GM12801 (cell line): ENCODE results near the gene KLHDC3.

Source experiments
- CTCF ChIP-seq: IDR thresholded peaks from one replicate; pipeline ENCODE4 v1.5.1; 2011; ENCODE audit warnings: control low read depth; ENCODE audit not compliant: insufficient read length; ENCODE audit errors: extremely low read depth

Gene KLHDC3

GRCh38 chr6:43013843-43014433 lies at the start of gene KLHDC3, which contains the start of gene MEA1:
Gene KLHDC3, plus strand, starts transcription at chr6:43014249. Its CDS starts 2,944 bp downstream, at chr6:43017193.
Gene MEA1, minus strand, starts transcription at chr6:43013946. Its CDS starts 133 bp downstream, at chr6:43013813.
- TF ChIP-seq CTCF = no peak

DNA sequence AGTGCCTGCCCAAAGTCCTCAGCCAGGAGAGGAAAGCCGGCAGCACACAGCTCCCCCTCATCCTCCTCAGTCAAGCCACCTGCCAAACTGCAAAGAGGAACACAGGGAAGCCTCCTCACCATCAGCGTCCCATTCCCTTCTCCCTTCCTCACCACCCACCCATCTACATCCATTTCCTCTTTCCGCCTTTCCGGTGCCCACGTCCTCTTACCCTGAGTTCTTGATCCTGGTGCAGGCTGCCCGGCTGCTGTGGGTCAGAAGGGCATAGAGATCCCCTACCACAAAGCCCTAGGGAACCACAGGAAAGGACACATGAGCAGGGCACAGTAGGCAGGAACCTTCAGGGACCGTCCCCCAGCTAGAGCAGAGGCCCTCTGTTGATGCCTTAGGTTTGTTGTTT lies 47.5 kb upstream of the KLHDC3 start:
- no peak for TF ChIP-seq CTCF

DNA sequence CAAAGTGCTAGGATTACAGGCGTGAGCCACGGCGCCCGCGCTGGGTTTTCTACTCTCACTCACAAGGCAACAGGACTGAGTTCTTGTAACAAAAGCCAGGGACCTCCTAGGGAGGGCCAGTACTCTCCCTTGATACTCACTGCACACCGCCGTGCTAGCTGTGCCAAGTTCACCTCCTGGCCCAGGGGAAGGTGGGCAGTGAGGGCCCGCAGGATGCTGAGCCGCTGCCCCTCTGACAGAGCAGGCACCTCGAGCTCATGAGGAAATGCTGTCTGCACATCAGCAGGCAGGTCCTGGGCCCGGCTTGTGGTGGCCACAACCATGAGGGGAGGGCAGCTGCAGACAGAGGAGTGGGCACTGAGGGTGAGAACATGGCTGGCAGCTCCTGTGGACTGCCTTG lies 46.8 kb upstream of the KLHDC3 start:
- TF ChIP-seq CTCF = no peak

DNA sequence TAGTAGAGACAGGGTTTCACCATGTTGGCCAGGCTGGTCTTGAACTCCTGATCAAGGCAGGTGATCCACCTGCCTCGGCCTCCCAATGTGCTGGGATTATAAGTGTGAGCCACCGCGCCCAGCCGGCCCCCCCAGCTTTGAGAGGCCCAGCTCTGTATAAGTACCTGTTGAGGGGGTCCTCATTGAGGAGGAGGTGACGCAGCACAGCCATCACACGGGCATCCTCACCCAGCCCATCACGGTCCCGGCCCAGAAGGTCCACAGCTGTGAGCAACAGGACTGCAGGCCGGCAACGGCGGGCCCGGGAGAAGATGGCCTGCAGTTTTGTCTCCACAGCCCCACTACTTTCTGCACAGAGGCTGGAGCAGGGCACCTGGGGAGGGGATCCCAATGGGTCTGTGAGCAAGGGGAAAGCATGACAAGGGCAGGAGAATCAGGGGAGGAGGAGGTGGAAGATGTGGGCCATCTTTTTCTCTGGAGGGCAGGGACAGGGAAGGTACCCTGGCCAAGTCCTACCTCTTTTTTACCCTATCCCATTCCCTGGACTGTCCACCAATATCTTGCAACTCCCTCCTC lies 45.8 kb upstream of the KLHDC3 start:
- no peak for TF ChIP-seq CTCF

DNA sequence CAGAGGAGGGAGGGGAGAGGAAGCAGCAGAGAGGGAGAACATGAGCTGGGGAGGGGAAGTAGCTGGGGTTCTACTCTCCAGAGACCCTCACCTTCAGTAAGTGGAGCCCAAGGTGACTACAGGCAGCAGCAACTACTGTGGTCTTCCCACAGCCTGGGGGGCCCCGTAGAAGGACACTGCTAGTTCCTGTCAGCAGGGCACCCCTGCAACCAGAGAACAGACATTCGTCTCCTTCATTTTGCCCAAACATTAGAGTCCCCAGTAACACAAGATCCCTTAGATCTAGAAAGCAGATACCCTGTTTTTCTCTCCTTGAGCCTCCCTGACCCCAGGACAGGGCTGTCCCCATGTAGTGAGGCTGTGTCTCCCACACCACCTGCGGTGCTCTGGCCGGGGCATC lies 45.3 kb upstream of the KLHDC3 start:
- TF ChIP-seq CTCF = no peak

DNA sequence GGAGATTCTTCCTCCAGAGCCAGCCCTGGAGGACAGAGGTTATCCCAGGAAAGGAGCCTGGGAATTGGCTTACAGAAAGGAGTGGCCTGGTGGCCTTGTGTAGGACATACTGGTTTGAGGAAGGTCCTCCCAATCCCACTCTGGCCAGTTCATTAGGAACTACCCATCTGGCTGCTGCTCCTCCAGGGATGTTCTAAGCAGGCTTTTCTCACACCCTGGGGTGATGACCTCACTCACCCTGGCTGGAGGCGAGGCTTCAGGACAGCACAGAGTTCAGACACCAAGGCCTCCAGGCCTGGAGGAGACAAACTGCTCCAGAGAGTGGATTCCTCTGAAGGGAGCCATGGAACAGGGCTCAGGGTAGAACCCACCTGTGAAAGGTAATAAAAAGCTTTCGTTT lies 44.6 kb upstream of the KLHDC3 start:
- TF ChIP-seq CTCF = no peak

- no peak for TF ChIP-seq CTCF
Observed at GRCh38 chr6:42969934-42970333, 44.1 kb upstream of the KLHDC3 start.
